IMR-90 (cell line): ENCODE data around the gene TGFBI.

Experiments used
- BHLHE40 ChIP-seq: fragments of 150-350 bp; IDR thresholded peaks from 2 replicates; pipeline ENCODE4 v1.6.1; 2016; ENCODE audit warnings: mild to moderate bottlenecking, low read depth, low read length
- CEBPB ChIP-seq: IDR thresholded peaks from 2 replicates; pipeline ENCODE4 v1.6.1; 2012; ENCODE audit warnings: low read depth, low read length, improper control_type of control experiment
- CHD1 ChIP-seq: IDR thresholded peaks from 2 replicates; pipeline ENCODE4 v1.6.1; 2012; ENCODE audit warnings: low read depth, low read length, improper control_type of control experiment
- CTCF ChIP-seq: conservative IDR thresholded peaks from 2 replicates; pipeline ENCODE4 v1.5.1; 2012; ENCODE audit warnings: mild to moderate bottlenecking, low read depth, low read length, improper control_type of control experiment
- MAFK ChIP-seq: IDR thresholded peaks from 2 replicates; pipeline ENCODE4 v1.6.1; 2012; ENCODE audit warnings: low read depth, low read length, improper control_type of control experiment
- MAZ ChIP-seq: IDR thresholded peaks from 2 replicates; pipeline ENCODE4 v1.6.1; 2012; ENCODE audit warnings: low read depth, mild to moderate bottlenecking, low read length, improper control_type of control experiment, moderate library complexity, borderline replicate concordance
- POLR2A ChIP-seq: IDR thresholded peaks from 2 replicates; pipeline ENCODE4 v1.6.1; 2012; ENCODE audit warnings: mild to moderate bottlenecking, low read depth, low read length
- RAD21 ChIP-seq: IDR thresholded peaks from 2 replicates; pipeline ENCODE4 v1.6.1; 2012; ENCODE audit warnings: low read length, improper control_type of control experiment
- RCOR1 ChIP-seq: IDR thresholded peaks from 2 replicates; pipeline ENCODE4 v1.6.1; 2012; ENCODE audit warnings: mild to moderate bottlenecking, low read length, improper control_type of control experiment; ENCODE audit not compliant: insufficient replicate concordance
- RFX5 ChIP-seq: IDR thresholded peaks from 2 replicates; pipeline ENCODE4 v1.8.0; 2012; ENCODE audit warnings: low read depth, mild to moderate bottlenecking, low read length, moderate library complexity
- SMC3 ChIP-seq: fragments of 150-350 bp; IDR thresholded peaks from 2 replicates; pipeline ENCODE4 v1.6.1; 2016; ENCODE audit warnings: low read depth, mild to moderate bottlenecking, antibody characterized with exemption, low read length, moderate library complexity
- TF ChIP-seq, protein P1 (sequence below): fragments of 150-350 bp; IDR thresholded peaks from 2 replicates; pipeline ENCODE4 v1.6.1; 2017; ENCODE audit warnings: mild to moderate bottlenecking, antibody characterized with exemption, low read length, low read depth
- TF ChIP-seq, protein P2 (sequence below): fragments of 150-350 bp; IDR thresholded peaks from 2 replicates; pipeline ENCODE4 v1.6.1; 2016; ENCODE audit warnings: low read depth, mild to moderate bottlenecking, low read length, moderate library complexity, borderline replicate concordance

- TF ChIP-seq CTCF (no peak), POLR2A (no peak), MAZ (no peak), CEBPB (peak; percentile 94), RAD21 (no peak), RCOR1 (no peak), MAFK (peak; percentile 80), RFX5 (no peak), SMC3 (no peak), BHLHE40 (no peak), CHD1 (no peak)
- TF ChIP-seq, protein P1, sequence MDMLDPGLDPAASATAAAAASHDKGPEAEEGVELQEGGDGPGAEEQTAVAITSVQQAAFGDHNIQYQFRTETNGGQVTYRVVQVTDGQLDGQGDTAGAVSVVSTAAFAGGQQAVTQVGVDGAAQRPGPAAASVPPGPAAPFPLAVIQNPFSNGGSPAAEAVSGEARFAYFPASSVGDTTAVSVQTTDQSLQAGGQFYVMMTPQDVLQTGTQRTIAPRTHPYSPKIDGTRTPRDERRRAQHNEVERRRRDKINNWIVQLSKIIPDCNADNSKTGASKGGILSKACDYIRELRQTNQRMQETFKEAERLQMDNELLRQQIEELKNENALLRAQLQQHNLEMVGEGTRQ, result no peak
- TF ChIP-seq, protein P2, sequence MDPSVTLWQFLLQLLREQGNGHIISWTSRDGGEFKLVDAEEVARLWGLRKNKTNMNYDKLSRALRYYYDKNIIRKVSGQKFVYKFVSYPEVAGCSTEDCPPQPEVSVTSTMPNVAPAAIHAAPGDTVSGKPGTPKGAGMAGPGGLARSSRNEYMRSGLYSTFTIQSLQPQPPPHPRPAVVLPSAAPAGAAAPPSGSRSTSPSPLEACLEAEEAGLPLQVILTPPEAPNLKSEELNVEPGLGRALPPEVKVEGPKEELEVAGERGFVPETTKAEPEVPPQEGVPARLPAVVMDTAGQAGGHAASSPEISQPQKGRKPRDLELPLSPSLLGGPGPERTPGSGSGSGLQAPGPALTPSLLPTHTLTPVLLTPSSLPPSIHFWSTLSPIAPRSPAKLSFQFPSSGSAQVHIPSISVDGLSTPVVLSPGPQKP, result no peak
These were observed 16.6 kb upstream of the TGFBI start for GRCh38 chr5:136012041-136012804.
